ENCODE measurements around the gene TRIM50. TPM values are rescaled to one million over a fixed set of nuclear protein-coding genes. Genes with fewer than 3 reads are reported as not detected.

The TRIM50 gene
- total and polyA plus RNA-seq, 2 of the 13 experiments (the other 11 are each of a cell fraction or from before 2014, with no cell fraction given): 4.2 to 24.5 TPM

GRCh38 chr7:73369009-73369408 lies 41.1 kb upstream of the TRIM50 start (continued):
- TF ChIP-seq EP300 (IDR thresholded peaks at IDR 0.05; ENCODE audit: low read depth in 2 of 2, low read length in 2 of 2) (peak; percentile 56 to 63; a peak in 2 of 4 replicates), EP300 (CRISPR knock-in tag; IDR thresholded peaks at IDR 0.05; ENCODE audit: borderline replicate concordance) (no peak), ZKSCAN8 (CRISPR knock-in tag; IDR thresholded peaks at IDR 0.05; ENCODE audit: borderline replicate concordance) (no peak), ZNF597 (CRISPR knock-in tag; IDR thresholded peaks at IDR 0.05) (no peak), SP4 (CRISPR knock-in tag; IDR thresholded peaks at IDR 0.05) (no peak), HDAC1 (CRISPR knock-in tag; IDR thresholded peaks at IDR 0.05) (no peak; the same call in 1 of the 2 replicates), FOSL1 (CRISPR knock-in tag; IDR thresholded peaks at IDR 0.05; ENCODE audit: borderline replicate concordance) (no peak), ZNF263 (CRISPR knock-in tag; IDR thresholded peaks at IDR 0.05) (no peak), SRF (IDR thresholded peaks at IDR 0.05; ENCODE audit: low read depth, low read length) (no peak), EED (CRISPR knock-in tag; IDR thresholded peaks at IDR 0.05) (no peak), NR2F6 (IDR thresholded peaks at IDR 0.05) (no peak), NR2F6 (CRISPR knock-in tag; IDR thresholded peaks at IDR 0.05) (0 out of 2 replicates have a peak, but pooled peaks have one; percentile 27), SIN3A (IDR thresholded peaks at IDR 0.05; ENCODE audit: borderline replicate concordance, low read depth, low read length) (no peak), SAP130 (CRISPR knock-in tag; IDR thresholded peaks at IDR 0.05; ENCODE audit: low read depth) (peak; percentile 43; the same call in 1 of the 2 replicates), HNRNPL (IDR thresholded peaks at IDR 0.05; ENCODE audit: low read depth, low read length) (peak; percentile 95), LCORL (IDR thresholded peaks at IDR 0.05) (no peak), LCORL (CRISPR knock-in tag; IDR thresholded peaks at IDR 0.05) (peak; percentile 38; the same call in 1 of the 2 replicates), FOXP4 (CRISPR knock-in tag; IDR thresholded peaks at IDR 0.05) (peak; percentile 20; the same call in 1 of the 2 replicates), ZMAT5 (CRISPR knock-in tag; IDR thresholded peaks at IDR 0.05; ENCODE audit: borderline replicate concordance, low read depth) (no peak), ZNF234 (CRISPR knock-in tag; conservative IDR thresholded peaks at IDR 0.05) (no peak), NFIB (CRISPR knock-in tag; IDR thresholded peaks at IDR 0.05; ENCODE audit: borderline replicate concordance) (no peak), ZSCAN9 (CRISPR knock-in tag; IDR thresholded peaks at IDR 0.05; ENCODE audit: borderline replicate concordance) (no peak), HNF4G (IDR thresholded peaks at IDR 0.05; ENCODE audit: borderline replicate concordance, low read depth, low read length) (0 out of 2 replicates have a peak, but pooled peaks have one; percentile 22), HNF4G (CRISPR knock-in tag; IDR thresholded peaks at IDR 0.05; ENCODE audit: borderline replicate concordance, low read depth) (no peak), ZNF800 (CRISPR knock-in tag; IDR thresholded peaks at IDR 0.05) (peak; percentile 64; the same call in 1 of the 2 replicates), ZNF724P (CRISPR knock-in tag; IDR thresholded peaks at IDR 0.05; ENCODE audit: borderline replicate concordance) (no peak), ZNF10 (CRISPR knock-in tag; IDR thresholded peaks at IDR 0.05; ENCODE audit: borderline replicate concordance, low read depth) (no peak), SALL1 (CRISPR knock-in tag; IDR thresholded peaks at IDR 0.05) (peak; percentile 61), FLYWCH1 (CRISPR knock-in tag; IDR thresholded peaks at IDR 0.05) (no peak)
